ENCODE results near the gene LGALS13.

GRCh38 chr19:39587496-39587895 is 14.8 kb upstream of the LGALS13 start:
- no peak for TF ChIP-seq CTCF (IDR thresholded peaks at IDR 0.05; ENCODE audit: low read depth, low read length, poor library complexity, severe bottlenecking)
- no peak for TF ChIP-seq EZH2phosphoT487 (IDR thresholded peaks at IDR 0.05; ENCODE audit: borderline replicate concordance, low read length)

Data from DOHH2 (cell line).